Activated CD4-positive, alpha-beta T cell treated with anti-CD3 and anti-CD28 coated beads for 1 hour (primary cell): Measurements from ENCODE around the gene SFSWAP.

Experiments
- DNase-seq: peaks from one replicate; pipeline ENCODE4 v3.0.0-alpha.2; 2020

Gene SFSWAP

DNA sequence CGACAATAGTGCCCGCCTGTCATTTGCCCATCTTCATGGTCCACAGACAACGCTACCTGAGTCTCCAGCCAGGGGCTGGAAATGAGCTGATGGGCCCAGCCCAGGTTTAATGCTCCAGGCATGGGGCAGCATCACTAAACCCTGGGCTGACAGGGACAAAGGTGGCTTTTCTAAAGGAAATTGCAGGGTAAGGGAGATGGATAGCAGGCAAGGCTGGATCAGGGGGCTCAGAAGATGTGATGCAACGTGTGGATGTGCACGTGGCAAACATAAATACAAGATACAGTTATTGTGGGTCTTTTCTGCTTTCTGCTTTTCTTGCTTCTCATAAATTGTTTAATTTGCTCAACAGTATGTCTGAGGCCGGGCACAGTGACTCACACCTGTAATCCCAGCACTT, 113.6 kb downstream of the SFSWAP start:
- DNase-seq = no peak

DNA sequence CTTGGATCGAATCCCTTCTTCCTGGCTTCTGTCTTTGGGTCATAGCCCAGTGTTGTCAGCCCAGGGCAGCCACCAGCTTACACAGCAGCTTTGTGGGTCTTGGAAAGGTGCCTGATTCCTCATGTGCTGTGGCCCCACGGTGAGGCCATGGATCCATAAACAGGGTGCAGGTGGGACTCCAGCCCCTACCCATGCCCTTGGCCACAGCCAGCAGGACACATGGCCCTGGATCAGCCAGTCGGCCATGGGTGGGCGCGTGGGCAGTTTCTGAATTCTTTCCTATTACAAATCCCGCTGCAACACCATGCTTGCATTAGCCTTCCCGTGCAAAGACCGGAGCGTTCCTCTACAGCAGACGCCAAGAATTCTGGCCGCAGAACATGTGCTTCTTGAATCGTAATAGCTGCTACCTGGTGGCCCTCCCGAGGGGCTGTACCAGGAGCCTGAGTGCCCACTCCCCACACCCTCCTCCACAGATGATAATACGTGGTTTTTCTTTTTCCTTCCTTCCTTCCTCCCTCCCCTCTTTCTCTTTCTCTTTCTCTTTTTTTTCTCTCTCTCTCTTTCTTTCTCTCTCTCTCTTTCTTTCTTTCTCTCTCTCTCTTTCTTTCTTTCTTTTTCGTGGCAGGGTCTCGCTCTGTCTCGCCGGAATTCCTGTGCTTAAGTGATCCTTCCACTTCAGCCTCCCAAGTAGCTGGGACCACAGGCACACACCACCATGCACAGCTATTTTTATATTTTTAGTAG, 114.4 kb downstream of the SFSWAP start:
- DNase-seq = no peak

DNA sequence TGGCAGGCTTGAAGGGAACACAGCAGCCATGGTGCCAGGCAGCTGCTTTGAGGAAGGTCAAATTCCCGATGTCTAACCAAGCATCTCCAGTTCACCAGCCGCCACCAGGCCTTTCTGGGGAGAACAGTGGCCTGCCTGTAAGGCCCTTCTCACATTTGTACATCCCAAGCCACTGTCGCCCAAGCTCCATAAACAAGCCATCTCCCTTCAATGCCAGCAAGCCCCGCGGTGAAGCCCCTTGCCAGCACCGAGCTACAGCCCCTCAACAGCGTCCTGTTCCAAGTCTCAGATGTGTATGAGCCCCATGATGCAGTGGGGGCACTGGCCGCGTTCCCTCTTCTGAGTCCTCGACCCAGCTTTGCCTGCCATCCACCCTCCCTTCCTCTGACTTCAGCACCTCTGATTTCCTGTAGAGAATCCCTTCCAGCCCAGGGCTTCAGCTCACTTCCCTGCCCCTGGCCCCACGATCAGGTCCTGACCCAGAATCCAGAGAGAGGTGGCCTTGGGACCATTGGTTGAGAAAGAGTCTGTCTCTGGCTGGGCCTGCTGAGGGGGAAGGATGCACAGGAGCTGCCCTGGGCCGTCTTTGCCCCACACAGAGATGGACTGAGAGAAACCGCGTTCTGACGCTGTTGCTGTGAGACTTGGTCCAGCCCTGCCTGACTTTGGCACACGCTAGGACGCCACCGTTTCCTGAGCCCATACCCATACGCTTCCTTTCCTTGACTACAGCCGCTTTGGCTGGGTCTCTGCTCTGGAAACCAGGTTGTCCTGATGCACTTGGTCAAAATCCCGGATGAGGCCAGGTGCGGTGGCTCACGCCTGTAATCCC, 115.4 kb downstream of the SFSWAP start:
- DNase-seq = no peak

DNA sequence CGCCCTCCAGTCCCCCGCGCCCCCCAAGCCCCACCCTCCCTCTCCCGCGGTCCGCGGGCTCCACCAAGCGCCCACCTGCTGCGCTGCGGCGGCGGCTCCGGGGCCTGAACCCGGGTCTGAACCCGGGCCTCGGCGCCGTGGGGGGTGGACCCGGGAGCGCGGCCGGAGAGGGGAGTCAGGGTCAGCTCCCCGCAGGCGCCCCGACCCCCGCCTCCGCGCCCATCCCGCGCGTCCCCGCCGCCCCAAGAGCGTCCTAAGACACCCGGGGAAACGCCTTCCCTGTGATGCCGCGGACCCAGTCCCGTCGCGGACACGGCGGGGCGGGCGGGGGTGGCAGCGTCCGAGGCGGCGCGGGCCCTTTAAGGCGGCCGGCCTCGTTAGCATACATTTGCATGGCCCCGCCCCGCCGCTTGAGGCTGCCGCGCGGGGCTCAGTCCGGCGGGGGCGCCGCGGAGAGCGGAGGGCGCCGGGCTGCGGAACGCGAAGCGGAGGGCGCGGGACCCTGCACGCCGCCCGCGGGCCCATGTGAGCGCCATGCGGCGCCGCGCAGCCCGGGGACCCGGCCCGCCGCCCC, 117.2 kb downstream of the SFSWAP start, which contains the start of gene MMP17:
Gene MMP17 (plus strand): TSS at position 433 of the 574 bp plus-strand sequence. CDS start 102 bp downstream, at position 535.
- DNase-seq = no peak

DNA sequence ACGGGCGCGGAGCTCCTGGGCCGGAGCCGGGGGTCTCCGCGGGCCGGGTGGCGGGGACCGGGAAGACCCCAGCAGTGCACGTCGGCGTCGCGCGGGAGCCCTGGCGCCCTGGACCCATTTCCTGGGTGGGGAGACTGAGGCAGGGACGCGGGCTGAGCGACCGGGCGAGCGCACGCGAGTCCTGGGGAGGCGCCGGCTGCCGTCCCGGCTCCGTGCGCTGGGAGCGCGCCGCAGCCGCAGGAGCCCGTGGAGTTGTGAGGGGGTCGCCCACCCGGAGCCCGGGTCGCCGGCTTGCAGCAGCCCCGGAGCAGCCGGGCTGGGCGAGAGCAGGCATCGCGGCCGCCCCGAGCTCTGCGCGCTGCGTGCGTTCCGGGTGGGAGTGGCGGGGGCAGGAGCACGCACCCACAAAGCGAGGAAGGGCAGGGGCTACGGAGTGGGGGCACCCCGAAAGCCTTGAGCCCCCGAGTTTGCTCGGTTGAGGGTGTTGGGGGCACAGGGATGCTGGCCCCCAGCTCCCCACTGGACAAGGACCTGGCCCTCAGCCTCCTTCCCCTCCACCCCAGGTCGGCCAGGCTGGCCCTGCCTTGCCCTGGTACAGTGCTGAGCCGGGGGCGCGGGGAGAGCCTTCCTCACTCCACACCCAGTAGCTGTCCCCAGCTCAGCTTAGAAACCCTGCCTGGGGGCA, 117.9 kb downstream of the SFSWAP start:
- DNase-seq = no peak

GRCh38 chr12:131829356-131829747, 118.5 kb downstream of the SFSWAP start:
- DNase-seq = no peak

DNA sequence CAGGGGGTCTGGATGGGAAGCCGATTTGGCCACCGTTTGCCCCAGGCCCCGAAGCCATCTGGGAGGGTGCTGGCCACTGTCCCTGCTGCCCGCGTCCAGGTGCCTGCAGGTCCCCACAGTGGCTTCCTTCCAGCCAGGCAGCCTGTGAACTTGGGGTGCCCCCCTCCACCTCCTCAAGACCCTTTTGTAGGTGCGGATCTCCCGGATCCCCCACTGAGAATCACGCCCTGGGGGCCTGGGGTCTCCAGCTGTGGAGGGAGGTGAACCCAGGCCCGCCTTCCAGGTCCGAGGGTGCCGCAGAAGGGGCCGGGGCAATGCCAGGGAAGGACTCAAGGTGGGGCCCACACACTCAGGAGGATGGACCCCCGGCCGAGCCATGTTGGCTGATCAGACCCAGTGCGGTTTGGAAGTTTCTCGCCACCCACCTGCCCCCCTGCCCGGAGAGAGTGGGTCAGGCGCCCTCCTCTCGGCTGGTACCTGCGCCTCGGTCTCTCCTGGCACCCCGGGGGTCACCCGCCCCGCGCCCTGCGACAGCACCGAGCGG, 119.0 kb downstream of the SFSWAP start:
- DNase-seq = no peak

- no peak for DNase-seq
Measured at GRCh38 chr12:131830335-131830913, 119.5 kb downstream of the SFSWAP start.

GRCh38 chr12:131830914-131831571, 120.2 kb downstream of the SFSWAP start:
- DNase-seq = no peak

DNA sequence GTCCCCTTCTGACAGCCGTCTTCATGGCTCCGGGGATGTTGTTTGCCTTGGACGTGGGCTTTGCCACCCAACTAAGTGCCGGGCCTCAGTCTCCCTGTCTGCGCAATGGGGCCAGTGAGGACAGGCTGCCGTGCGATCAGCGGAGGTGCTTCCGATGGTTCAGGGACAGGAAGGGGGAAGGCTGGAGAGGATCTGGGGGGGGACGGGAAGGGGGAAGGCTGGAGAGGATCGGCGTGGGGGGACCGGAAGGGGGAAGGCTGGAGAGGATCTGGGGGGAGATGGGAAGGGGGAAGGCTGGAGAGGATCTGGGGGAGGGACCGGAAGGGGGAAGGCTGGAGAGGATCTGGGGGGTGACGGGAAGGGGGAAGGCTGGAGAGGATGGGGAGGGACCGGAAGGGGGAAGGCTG, 120.7 kb downstream of the SFSWAP start:
- no peak for DNase-seq

GRCh38 chr12:131832321-131833231, 121.7 kb downstream of the SFSWAP start:
- no peak for DNase-seq

- no peak for DNase-seq
Measured at GRCh38 chr12:131833288-131833895, 122.5 kb downstream of the SFSWAP start.

DNA sequence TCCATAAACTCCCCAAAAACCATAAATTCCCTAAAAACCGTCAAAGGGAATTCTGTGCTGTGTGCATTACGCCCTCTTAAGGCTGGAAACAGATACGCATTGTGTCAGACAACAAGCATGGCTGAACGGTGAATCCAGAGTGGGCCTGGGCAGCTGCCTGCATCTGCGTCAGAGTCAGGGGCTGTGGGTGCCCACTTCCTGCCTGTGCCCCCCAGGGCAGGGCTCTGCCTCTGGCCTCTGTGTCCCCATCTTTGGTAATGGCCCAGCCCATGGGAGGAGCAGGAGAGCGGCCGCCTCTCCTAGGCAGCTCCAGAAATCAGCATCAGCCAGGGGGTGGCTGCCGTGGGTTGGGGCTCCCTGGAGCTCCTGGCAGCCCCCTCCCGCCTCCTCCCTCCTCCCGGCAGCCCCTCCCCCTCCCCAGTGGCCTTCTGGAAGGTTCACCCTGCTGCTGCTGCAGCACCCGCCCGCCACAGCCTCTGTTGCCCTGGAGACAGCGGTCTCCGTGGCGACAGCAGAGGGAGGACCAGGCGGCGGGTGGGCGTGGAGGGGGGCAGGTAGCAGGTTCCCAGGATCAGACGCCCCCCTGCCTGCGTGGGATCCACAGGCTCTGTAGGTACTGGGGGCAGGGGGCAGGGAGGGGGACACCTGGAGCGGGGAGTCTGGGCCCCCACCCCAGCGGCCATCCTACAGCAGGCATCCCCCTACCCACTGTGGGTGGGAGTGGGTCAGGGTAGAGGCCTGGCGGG, 123.2 kb downstream of the SFSWAP start:
- no peak for DNase-seq

DNA sequence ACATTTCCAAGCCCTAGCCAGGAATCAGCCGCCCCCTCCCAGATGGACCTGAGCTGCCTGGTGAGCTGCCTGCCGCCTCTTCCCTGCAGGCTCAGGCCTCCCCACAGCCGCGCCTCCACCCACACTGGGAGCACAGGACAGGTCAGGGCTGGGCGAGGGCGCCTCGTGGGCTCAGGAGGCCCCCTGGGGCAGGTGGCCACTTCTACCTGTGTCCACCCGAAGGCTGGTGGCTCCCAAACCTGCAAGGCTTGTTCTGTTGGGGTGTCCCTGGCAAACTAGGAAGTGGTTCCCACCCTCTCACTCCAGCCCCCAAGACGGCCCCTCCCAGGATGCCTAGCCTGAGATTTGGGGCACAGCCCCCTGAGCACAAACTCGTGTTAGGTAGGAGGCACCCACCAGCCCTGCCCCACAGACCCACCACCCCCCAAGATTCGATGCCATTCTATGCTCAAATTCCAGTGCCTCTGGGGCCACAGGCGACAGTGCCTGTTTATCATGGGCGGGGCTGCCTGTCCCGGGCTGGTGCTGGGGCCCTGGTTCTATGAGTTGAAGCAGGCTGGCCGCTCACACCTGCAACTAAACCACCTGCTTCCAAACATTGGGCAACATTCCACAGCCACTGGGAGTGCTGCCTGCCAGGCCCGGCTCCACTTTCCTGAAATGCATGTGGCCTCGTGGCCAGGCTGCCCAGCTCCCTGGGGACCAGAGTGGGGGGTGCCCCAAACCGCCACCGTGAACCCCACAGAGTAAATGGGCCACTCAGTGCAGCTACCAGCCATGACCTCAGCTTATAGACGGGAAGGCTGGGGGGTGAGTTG, 124.1 kb downstream of the SFSWAP start:
- DNase-seq = no peak

DNA sequence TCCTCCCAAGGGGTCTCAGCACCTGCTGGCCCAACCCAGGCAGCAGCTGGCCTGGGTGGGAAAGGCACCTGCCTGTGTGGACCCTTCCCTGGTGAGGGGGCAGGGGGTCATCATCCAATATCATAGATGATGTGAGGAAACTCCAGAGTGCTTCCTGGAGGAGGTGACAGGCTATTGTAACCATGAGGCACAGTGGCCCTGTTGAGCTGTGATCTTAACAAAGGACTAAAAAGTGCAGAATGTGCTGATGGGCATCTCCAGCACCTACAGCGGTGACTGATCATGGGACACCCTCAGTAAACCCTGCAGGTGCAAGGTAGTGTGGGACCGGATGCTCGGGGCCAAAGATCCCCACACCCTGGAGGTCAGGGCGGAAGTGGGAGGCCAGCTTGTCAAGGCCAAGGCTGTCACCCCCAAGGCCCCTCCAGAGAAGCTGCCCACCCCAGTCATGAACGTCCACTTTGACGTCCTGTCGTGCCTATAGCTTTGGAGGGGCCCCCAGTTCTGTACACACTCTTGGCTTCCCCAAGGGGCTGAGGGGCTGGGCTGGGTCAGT, 124.8 kb downstream of the SFSWAP start:
- no peak for DNase-seq

DNA sequence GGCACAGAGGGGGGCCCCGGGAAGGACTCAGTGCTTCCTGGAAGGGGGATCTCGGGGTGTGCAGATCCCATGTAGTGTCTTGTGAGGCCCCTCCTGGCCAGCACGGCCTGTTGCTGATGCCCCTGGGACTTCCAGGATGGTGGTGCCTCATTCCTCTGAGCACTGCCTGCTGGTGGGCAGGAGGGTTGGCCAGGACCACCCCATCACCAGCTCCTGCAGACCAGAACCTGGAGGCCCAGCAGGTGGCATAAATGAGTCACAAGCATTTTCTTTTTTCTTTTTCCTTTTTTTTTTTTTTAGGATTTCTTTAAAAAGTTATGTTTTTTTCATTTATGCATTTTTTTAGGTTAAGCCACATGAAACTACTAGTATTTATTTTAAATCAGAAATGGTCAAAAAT, 125.3 kb downstream of the SFSWAP start:
- no peak for DNase-seq

DNA sequence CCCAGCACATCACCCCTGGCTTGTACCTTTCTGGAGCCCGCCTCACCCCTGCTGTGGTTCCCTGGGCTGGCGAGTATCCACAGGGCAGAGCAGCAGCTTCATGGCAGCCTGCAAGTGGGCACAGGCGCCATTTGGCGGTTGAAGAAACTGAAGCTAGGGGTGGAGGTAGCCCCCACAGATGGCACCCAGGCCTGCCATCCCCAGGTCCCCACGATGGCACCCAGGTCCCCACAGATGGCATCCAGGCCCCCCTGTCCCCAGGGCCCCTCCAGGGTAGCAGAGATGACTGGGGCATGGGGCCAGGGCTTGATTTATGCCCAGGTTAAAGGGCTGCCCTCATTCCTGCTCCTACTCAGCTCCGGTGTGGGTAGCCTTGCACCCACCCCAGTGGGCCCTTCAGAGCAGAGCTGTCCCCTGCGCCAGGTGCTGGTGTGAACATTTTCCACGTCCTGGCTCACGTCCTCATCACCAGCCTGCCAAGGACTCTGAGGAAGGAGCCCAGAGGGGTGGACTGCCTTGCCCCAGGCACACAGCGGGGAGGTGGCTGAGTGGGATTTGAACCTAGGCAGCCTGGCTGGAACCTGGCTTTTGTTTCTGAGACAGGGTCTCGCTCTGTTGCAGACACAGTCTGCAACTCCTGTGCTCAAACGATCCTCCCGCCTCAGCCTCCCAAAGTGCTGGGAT, 126.0 kb downstream of the SFSWAP start:
- no peak for DNase-seq
